Activated CD4-positive, alpha-beta T cell treated with anti-CD3 and anti-CD28 coated beads, Interleukin-10, Interleukin-2, amounts not matched to agents 100 ng/mL and 50 ng/mL, durations not matched to agents 16 hours and 8 hours (primary cell): ENCODE results near the gene KLHDC1.
A peak's percentile ranks its signal among the peaks of the same experiment; 100 is the strongest.
"Not testable (repeated sequence)": the region's sequence is repeated elsewhere in the genome, so short reads cannot be mapped to it uniquely, and the experiment has no call there.

Experiments used
- DNase-seq: peaks from one replicate; pipeline ENCODE4 v3.0.0-alpha.2; 2020

KLHDC1 gene

DNA sequence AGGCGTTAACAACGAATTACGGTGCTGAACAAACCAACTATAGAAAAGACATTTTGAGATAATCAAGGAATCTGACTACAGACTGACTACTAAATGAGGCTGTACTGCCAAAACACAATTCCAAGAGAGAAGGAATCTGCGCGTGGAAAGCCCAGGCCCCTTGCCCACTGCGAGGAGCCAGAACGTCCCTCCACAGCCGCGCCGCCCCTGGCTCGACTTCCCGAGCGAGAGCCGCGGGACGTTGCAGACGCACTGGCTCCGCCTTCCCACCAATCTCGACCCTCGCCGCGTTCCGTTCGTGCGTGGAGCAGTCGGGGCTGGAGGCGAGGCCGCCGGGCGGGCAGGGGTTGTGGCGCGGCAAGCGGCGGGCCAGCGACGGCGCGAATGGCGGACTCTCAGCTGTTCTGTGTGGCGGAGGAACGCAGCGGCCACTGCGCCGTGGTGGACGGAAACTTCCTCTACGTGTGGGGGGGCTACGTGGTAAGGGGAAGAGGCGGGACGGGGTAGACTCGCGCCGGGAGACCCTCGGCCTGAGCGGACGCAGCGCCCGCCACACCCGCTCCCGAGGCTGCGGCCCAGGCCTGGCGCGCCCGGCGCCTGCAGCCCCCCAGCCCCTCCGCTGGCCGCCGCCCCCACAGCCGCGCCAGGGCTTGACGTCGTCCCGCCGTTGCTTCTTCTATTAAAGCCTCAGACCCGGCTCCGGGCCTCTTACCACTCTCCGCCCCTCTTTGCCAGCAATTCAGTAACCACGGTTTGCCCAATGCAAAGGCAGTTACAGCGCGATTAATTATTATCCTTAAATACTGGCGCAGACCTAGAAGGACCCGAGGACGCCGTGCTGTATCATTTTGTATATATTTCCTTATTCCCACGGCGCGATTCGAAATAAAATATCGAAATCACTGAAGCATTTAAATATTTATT lies at the start of gene KLHDC1:
Gene KLHDC1, plus strand, starts transcription at position 310 of the 924 bp plus-strand sequence. Its CDS starts 75 bp downstream, at position 385.
- DNase-seq: peak; percentile 73

DNA sequence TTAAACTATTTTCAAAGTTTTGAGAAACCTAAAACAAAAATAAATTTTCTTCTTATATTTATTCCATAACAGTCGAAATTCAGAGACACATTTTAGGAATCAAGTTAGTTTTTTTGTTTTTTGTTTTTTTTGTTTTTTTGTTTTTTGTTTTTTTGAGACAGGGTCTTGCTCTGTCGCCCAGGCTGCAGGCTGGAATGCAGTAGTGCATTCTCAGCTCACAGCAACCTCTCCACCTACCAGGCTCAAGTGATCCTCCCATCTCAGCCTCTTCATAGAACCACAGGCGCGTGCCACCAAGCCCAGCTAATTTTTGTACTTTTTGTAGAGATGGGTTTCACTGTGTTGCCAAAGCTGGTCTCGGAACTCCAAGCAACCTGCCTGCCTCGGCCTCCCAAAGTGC lies 39.4 kb upstream of the KLHDC1 start:
- no peak for DNase-seq

DNA sequence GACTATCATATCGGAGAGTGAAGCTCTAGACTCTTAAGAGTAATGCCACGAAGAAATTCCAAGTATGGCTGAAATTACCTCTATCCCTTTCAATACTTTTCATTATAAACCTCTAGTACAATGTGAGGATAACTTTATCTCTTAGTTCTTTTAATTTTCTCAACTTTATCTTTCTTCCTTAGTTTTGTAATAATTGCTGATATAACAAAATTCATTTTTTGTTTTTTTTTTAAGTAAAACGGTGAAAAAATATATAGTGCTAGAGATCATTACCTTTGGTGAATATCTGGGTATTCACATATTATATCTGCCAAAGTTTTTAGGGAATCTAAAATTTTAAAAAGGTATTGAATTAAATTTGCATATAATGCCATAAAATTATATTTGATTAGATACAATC lies 38.4 kb upstream of the KLHDC1 start:
- no peak for DNase-seq

DNA sequence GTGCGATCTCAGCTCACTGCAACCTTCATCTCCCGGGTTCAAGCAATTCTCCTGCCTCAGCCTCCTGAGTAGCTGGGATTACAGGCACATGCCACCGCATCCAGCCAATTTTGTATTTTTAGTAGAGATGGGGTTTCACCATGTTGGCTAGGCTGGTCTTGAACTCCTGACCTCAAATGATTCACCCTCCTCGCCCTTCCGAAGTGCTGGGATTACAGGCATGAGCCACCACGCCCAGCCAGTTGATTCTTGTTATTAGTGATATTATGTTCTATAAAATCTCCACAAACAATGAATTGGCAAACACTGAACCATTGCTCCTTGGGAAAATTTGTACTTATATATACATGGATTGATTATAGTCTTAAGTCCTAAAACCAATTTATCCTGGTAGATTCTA lies 35.4 kb upstream of the KLHDC1 start:
- not testable (repeated sequence) for DNase-seq

DNA sequence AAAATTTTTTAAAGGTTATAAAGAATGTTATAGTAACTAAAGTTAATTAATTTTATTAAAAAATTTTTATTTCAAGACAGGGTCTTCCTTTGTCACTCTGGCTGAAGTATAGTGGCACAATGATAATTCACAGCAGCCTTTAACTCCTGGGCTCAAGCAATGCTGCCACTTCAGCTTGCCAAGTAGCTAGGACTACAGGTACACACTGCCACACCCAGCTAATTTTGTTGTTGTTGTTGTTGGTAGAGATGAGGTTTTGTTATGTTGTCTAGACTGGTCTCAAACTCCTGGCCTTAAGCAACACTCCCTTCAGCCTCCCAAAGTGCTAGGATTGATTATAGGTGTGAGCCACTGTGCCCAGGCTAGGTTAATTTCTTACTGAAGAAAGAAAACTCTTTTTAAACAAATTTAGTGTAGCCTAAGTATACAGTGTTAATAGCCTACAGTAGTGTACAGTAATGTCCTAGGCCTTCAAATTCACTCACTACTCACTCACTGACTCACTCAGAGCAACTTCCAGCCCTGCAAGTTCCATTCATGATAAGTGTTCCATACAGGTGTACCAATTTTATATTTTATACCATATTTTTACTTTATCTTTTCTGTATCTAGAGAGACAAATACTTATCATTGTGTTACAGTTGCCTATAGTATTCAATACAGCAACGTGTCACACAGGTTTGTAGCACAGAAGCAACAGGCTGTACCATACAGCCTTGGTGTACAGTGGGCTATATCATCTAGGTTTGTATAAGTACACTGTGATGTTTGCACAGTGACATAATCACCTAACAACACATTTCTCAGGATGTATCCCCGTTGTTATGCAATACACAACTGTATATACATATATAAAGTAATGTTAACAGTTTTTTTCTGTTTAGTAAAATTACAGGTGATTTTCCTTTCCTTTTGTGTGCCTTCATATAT lies 33.1 kb upstream of the KLHDC1 start:
- no peak for DNase-seq

DNA sequence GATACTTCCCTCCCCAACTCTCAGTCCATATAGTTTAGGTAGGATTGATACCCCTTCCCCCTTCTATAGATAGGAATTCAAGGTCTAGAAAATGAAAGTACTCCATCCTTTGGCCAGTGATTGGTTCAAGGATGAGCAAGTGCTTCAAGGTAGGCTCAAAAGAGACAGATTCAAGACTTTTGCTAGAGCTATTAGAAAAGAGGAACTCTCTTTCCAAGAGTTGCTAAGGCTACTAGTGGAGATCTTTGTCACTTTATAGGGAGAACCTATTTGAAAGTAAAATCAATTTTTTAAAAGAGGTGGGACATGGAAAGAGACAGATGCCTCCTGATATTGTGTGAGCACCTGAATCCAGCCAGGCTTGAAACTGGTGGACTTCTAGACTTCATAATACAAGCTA lies 22.4 kb upstream of the KLHDC1 start:
- DNase-seq: no peak

- DNase-seq: no peak
Observed at GRCh38 chr14:49673586-49673985, 19.3 kb upstream of the KLHDC1 start.

GRCh38 chr14:49677643-49678042 lies 15.3 kb upstream of the KLHDC1 start:
- no peak for DNase-seq

DNA sequence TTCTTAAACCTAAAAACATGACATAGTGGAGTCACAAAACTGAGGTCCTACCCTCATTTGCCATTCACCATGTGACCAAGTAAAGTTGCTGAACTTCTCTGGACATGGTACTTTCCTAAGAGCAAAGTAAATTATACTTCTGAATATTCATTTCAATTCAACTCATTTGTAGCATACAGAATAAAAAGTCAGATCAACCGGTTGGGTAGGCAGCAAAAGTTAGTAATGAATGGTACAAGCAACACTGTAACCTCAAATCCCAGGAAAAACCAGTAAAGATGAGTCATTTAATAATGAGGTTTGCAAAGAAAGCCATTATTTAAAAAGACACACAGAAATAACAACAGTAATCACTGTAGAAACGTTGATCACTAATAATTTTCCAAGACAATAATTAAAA lies 13.6 kb upstream of the KLHDC1 start:
- DNase-seq: peak; percentile 51

GRCh38 chr14:49686425-49686824 lies 6.5 kb upstream of the KLHDC1 start:
- no peak for DNase-seq

- DNase-seq: peak; percentile 89
Observed at GRCh38 chr14:49687942-49688700, 4.8 kb upstream of the KLHDC1 start, which contains the start of gene POLE2. POLE2 (minus strand) TSS chr14:49688214; CDS start chr14:49688203, 11 bp downstream.

- peak; percentile 14 for DNase-seq
Observed at GRCh38 chr14:49688701-49689030, 4.3 kb upstream of the KLHDC1 start.

GRCh38 chr14:49691031-49691430 lies 1.9 kb upstream of the KLHDC1 start:
- DNase-seq: no peak

DNA sequence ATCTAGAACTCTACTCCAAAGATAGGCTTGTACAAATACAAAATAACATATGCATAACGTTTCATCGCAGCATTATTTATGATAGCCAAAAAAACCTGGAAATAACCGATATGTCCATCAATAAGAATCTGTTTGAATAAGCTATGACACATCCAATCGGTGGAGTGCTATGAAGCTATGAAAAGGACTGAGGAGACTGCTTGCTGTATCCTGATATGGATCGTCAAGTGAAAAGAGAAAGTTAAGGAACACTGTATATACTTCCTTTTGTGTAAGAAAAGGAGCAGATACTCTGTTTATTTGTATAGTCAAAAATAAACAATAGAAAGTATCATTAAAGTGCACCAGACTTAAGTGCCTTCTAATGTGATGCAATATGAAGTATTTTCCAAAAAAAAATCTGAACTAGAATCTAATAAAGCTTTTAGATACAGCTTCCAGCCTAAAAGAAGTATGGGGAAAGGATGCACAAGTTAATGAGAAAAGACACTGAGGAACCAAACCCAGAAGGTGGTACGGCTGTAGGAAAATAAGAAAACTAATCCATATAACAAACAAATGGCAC lies 645 bp upstream of the KLHDC1 start:
- no peak for DNase-seq

GRCh38 chr14:49693735-49694124 lies 810 bp downstream of the KLHDC1 start:
- DNase-seq: not testable (repeated sequence)

- no peak for DNase-seq
Observed at GRCh38 chr14:49702725-49703124, 9.8 kb downstream of the KLHDC1 start.

DNA sequence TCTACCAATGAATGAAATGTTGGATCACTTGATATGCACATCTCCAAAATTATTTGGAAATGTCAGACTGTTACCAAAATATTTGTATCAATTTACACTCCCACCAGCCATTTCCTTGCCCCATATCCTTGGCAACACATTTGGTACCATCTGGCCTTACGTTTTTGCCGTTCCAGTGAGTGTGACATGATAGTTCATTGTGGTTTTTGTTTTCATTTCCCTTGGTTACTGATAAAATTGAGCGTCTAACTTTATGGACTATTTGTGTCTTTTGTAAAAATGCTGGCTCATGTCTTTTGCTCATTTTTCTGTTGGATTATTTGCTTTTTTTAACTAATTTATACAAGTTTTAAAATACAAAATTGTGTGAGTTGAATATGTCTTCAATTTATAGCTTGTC lies 11.0 kb downstream of the KLHDC1 start:
- no peak for DNase-seq

- DNase-seq: not testable (repeated sequence)
Observed at GRCh38 chr14:49704471-49704870, 11.6 kb downstream of the KLHDC1 start.

- not testable (repeated sequence) for DNase-seq
Observed at GRCh38 chr14:49710993-49711392, 18.1 kb downstream of the KLHDC1 start.

- no peak for DNase-seq
Observed at GRCh38 chr14:49720744-49721143, 27.8 kb downstream of the KLHDC1 start.

- DNase-seq: not testable (repeated sequence)
Observed at GRCh38 chr14:49721733-49722435, 29.0 kb downstream of the KLHDC1 start.

- no peak for DNase-seq
Observed at GRCh38 chr14:49727171-49727570, 34.3 kb downstream of the KLHDC1 start.
